HCT116 (cell line): ENCODE data around the gene MED6. TPM values are rescaled to one million over a fixed set of nuclear protein-coding genes. Genes with fewer than 3 reads are reported as not detected.

Experiments
- ATAC-seq: fragments of 200-7000 bp; cut with Tn5 transposase; 2 replicates; pipeline ENCODE4 v1.9.1; 2020; ENCODE audit warnings: mild to moderate bottlenecking, moderate library complexity
- BruUV-seq: library from RNA; stranded (reverse); fragments of 400-500 nt; replicated peaks from 2 replicates; lab custom pipeline; 2021; lab: Mats Ljungman, UMichigan
- CTCF ChIA-PET: fragments of 300-600 bp; sonication (Branson Sonifier 250); formaldehyde crosslinking; loops from one replicate; lab custom pipeline; 2021; ENCODE audit warnings: antibody characterized with exemption; lab: Charles Lee
- POLR2A ChIA-PET: fragments of 300-600, 350-600 bp; sonication (Branson Sonifier 250); formaldehyde crosslinking; loops from one replicate; lab custom pipeline; 2021; ENCODE audit warnings: antibody characterized with exemption; lab: Charles Lee
- RAD21 ChIA-PET, 2 experiments: fragments of 300-600 bp; sonication (Branson Sonifier 250); formaldehyde crosslinking; loops; one replicate each; lab custom pipeline; 2023; ENCODE audit warnings: low total read pairs in 2 of 2; ENCODE audit not compliant: uncharacterized antibody in 2 of 2, unreplicated experiment in 2 of 2, low non-redundant PET in 1 of 2; lab: Charles Lee
- DNase-seq: peaks from one replicate; pipeline ENCODE4 v3.0.0-alpha.2; 2010; ENCODE audit warnings: low read depth, low spot score
- H2AFZ ChIP-seq: fragments of 200-600 bp; shearing (Covaris generic), sonication (generic); 2 replicates; pipeline ENCODE4 v1.6.1; 2017; ENCODE audit warnings: low read depth, mixed run types, mixed read lengths, antibody characterized with exemption, low read length; ENCODE audit not compliant: poor library complexity, severe bottlenecking
- H3K27ac ChIP-seq: 2 replicates; pipeline ENCODE4 v1.5.1; 2012; ENCODE audit warnings: low read depth, low read length
- H3K27me3 ChIP-seq: fragments of 200-600 bp; sonication (generic); 2 replicates; pipeline ENCODE4 v1.6.1; 2016; ENCODE audit warnings: mixed run types, low read length, mixed read lengths; ENCODE audit not compliant: insufficient read depth
- H3K36me3 ChIP-seq, 2 experiments: fragments of 200-500 bp in 1 of 2; fragments of 200-600 bp in 1 of 2; sonication (Bioruptor generic) in 1 of 2; sonication (generic) in 1 of 2; 2 replicates each; pipeline versions ENCODE4 v1.5.1 to v1.6.1; 2014 to 2016; ENCODE audit warnings: low read length in 2 of 2, inconsistent platforms in 1 of 2, mixed read lengths in 1 of 2, mixed run types in 1 of 2; ENCODE audit not compliant: insufficient read depth in 2 of 2, control insufficient read depth in 1 of 2
- H3K4me1 ChIP-seq, 2 experiments: fragments of 200-600 bp in 1 of 2; sonication (generic) in 1 of 2; 2 replicates each; pipeline versions ENCODE4 v1.5.1 to v1.6.1; 2012 to 2017; ENCODE audit warnings: low read length in 2 of 2, inconsistent platforms in 1 of 2, mild to moderate bottlenecking in 1 of 2, mixed read lengths in 1 of 2, mixed run types in 1 of 2, moderate library complexity in 1 of 2; ENCODE audit not compliant: insufficient read depth in 2 of 2, control insufficient read depth in 1 of 2
- H3K4me2 ChIP-seq: fragments of 200-600 bp; sonication (generic); 2 replicates; pipeline ENCODE4 v1.6.1; 2017; ENCODE audit warnings: mixed run types, low read length, mixed read lengths
- H3K4me3 ChIP-seq, 2 experiments: fragments of 200-600 bp in 1 of 2; sonication (generic) in 1 of 2; replicated peaks in 1 of 2; 2 replicates each; pipeline ENCODE4 v1.5.1; 2011 to 2016; ENCODE audit warnings: low read length in 2 of 2, control low read depth in 1 of 2, low read depth in 1 of 2, mild to moderate bottlenecking in 1 of 2, mixed read lengths in 1 of 2, mixed run types in 1 of 2
- H3K79me2 ChIP-seq: fragments of 200-600 bp; sonication (generic); 2 replicates; pipeline ENCODE4 v1.6.1; 2017; ENCODE audit warnings: mild to moderate bottlenecking, mixed run types, low read length, moderate library complexity, mixed read lengths; ENCODE audit not compliant: insufficient read depth
- H3K9ac ChIP-seq: fragments of 200-600 bp; sonication (generic); 2 replicates; pipeline ENCODE4 v1.6.1; 2016; ENCODE audit warnings: low read length, mixed read lengths
- H3K9me2 ChIP-seq: fragments of 200-600 bp; sonication (generic), shearing (Covaris generic); 2 replicates; pipeline ENCODE4 v1.6.1; 2017; ENCODE audit warnings: mixed run types, mild to moderate bottlenecking, moderate library complexity; ENCODE audit not compliant: insufficient read depth
- H3K9me3 ChIP-seq, 2 experiments: fragments of 200-500 bp in 1 of 2; fragments of 200-600 bp in 1 of 2; sonication (Bioruptor generic) in 1 of 2; sonication (generic) in 1 of 2; 2 replicates each; pipeline ENCODE4 v1.6.1; 2014 to 2017; ENCODE audit warnings: low read length in 2 of 2, mixed read lengths in 2 of 2, inconsistent platforms in 1 of 2, low read depth in 1 of 2, mild to moderate bottlenecking in 1 of 2, mixed run types in 1 of 2, moderate library complexity in 1 of 2; ENCODE audit not compliant: control insufficient read depth in 1 of 2, insufficient read depth in 1 of 2
- H4K20me1 ChIP-seq: fragments of 200-600 bp; sonication (generic), shearing (Covaris generic); 2 replicates; pipeline ENCODE4 v1.6.1; 2017; ENCODE audit warnings: mixed run types, mild to moderate bottlenecking, moderate library complexity; ENCODE audit not compliant: insufficient read depth
- CBX3 ChIP-seq: IDR thresholded peaks from 2 replicates; pipeline ENCODE4 v1.6.1; 2012; ENCODE audit warnings: low read depth
- CEBPB ChIP-seq: IDR thresholded peaks from 2 replicates; pipeline ENCODE4 v1.6.1; 2012; ENCODE audit warnings: low read depth
- EZH2 ChIP-seq: fragments of 200-600 bp; sonication (generic); IDR thresholded peaks from 2 replicates; pipeline ENCODE4 v1.6.1; 2017; ENCODE audit warnings: antibody characterized with exemption, mixed run types
- FOSL1 ChIP-seq: IDR thresholded peaks from 2 replicates; pipeline ENCODE4 v1.6.1; 2012; ENCODE audit warnings: low read depth
- MAX ChIP-seq: IDR thresholded peaks from 2 replicates; pipeline ENCODE4 v1.6.1; 2012
- POLR2AphosphoS5 ChIP-seq: IDR thresholded peaks from 2 replicates; pipeline ENCODE4 v1.6.1; 2011; ENCODE audit warnings: mild to moderate bottlenecking, low read depth, low read length, moderate library complexity
- SIN3A ChIP-seq: IDR thresholded peaks from 2 replicates; pipeline ENCODE4 v1.6.1; 2012; ENCODE audit warnings: low read depth
- YY1 ChIP-seq: IDR thresholded peaks from 2 replicates; pipeline ENCODE4 v1.6.1; 2011; ENCODE audit warnings: low read length, low read depth, moderate library complexity, mild to moderate bottlenecking; ENCODE audit not compliant: insufficient replicate concordance; ENCODE audit errors: extremely low read depth
- ZNF274 ChIP-seq: fragments of 200-500 bp; sonication (Bioruptor generic); IDR thresholded peaks from 2 replicates; pipeline ENCODE4 v1.6.1; 2014; ENCODE audit warnings: mild to moderate bottlenecking, low read depth, low read length, inconsistent platforms
- intact Hi-C: fragments of 100-400 bp; cut with micrococcal nuclease; formaldehyde crosslinking; loops from 2 replicates; pipeline ENCODE4 v1.10.0; 2022
- total RNA-seq: library from RNA; stranded (reverse); gene quantifications from one replicate; pipeline ENCODE4 v1.2.1, GENCODE V29; 2021; ENCODE audit not compliant: unreplicated experiment

MED6 gene
- total RNA-seq, 1 experiment from 2014 or later = 39.6 TPM

DNA sequence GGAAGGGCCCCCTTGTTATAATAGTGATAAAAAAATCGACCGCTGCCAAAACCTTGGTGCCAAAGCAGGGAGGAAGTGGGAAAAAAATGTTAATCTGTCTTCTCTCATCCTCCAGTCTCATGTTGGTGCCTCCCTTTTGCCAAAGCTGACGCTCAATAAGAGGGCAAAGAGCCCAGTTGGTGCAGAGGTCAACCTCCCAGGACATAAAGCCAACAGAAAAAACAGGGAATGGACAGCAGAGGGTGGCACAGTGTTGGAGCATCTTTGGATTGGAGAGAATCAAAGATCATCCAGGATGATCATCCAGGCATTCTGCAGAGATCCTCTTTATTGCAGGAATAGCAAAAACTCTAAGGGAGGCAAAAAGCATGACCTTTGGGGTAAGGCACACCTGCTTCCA lies 31.5 kb upstream of the MED6 start:
- Histone ChIP-seq H3K9me2 (no peaks in the 10 kb centered on the region), H3K9ac (no peak overlapping the region), H3K4me1 (peaks cover 0 to 12% of the 10 kb centered on the region in 2 experiments; a peak in 2 of 4 replicates)
- CTCF ChIA-PET = no interaction called here
- TF ChIP-seq YY1 (no peak), FOSL1 (no peak), CEBPB (no peak), POLR2AphosphoS5 (no peak), CBX3 (no peak), ZNF274 (no peak)
- TF ChIP-seq, all 23 proteins: peak for 0
- no peaks in the 10 kb centered on the region for H3K27me3 ChIP-seq
- H3K4me2 ChIP-seq = no peak overlapping the region
- H2AFZ ChIP-seq = no peak overlapping the region
- no TSS peak for BruUV-seq
- POLR2A ChIA-PET = no interaction called here
- no peak overlapping the region for H3K4me3 ChIP-seq
- intact Hi-C loops = no loop called here
- H3K27ac ChIP-seq = no peak overlapping the region
- H3K9me3 ChIP-seq = peaks cover 0 to 9% of the 10 kb centered on the region in 2 experiments; a peak in 2 of 4 replicates
- RAD21 ChIA-PET = no interaction called here
- ATAC-seq = no peak
- DNase-seq = no peak
- no peaks in the 10 kb centered on the region for H4K20me1 ChIP-seq
- no peaks in the 10 kb centered on the region for H3K36me3 ChIP-seq
- no peaks in the 10 kb centered on the region for H3K79me2 ChIP-seq

DNA sequence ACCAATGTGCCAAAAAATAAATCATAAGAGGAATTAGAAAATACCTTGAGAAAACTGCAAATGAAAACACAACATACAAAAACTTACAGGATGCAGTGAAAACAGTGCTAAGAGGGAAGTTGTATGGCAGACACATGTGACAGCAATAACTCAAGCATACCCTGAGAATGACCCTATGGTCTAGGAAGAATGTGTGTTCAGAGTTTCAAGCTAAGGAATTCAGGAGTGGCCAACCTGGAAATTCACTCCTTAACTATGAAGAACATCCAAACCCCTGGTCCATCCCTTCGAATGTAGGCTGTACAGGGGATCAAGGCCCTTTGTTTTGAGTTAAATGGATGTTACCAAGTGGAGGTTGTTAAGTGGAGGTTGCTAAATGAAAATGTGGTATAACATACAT lies 24.5 kb upstream of the MED6 start:
- BruUV-seq = no TSS peak
- no peak for ATAC-seq
- ChIA-PET POLR2A (no interaction called here), RAD21 (no interaction called here), CTCF (interaction anchor here (1.0 to 5.4 kb wide), 2 partner anchors 89 to 193 kb away, joined by 4 to 33 read pairs; no protein-coding TSS in a partner anchor)
- H3K9me2 ChIP-seq = no peaks in the 10 kb centered on the region
- no peaks in the 10 kb centered on the region for H3K36me3 ChIP-seq
- intact Hi-C loops = no loop called here
- H3K4me1 ChIP-seq = no peaks in the 10 kb centered on the region
- H3K79me2 ChIP-seq = no peaks in the 10 kb centered on the region
- no peaks in the 10 kb centered on the region for H3K27me3 ChIP-seq
- no peaks in the 10 kb centered on the region for H4K20me1 ChIP-seq
- H3K27ac ChIP-seq = no peak overlapping the region
- H3K9ac ChIP-seq = no peak overlapping the region
- DNase-seq = no peak
- TF ChIP-seq MAX (no peak), EZH2 (no peak), SIN3A (no peak), POLR2AphosphoS5 (no peak), FOSL1 (no peak)
- H3K4me2 ChIP-seq = no peak overlapping the region
- H3K4me3 ChIP-seq = no peak overlapping the region
- no peak overlapping the region for H2AFZ ChIP-seq
- H3K9me3 ChIP-seq = peaks cover 0 to 9% of the 10 kb centered on the region in 2 experiments; a peak in 3 of 4 replicates
